Smooth muscle cell (in vitro differentiated cells): Measurements from ENCODE around the gene PTCD2. TPM values are rescaled to one million over a fixed set of nuclear protein-coding genes. Genes with fewer than 3 reads are reported as not detected.

Source experiments
- DNase-seq: peaks from one replicate; lab custom pipeline; 2025; ENCODE audit not compliant: unreplicated experiment; lab: John Stamatoyannopoulos, UW
- H2AFZ ChIP-seq: fragments of 200-600 bp; sonication (generic); 2 replicates; pipeline ENCODE4 v1.6.0; 2016; ENCODE audit warnings: antibody characterized with exemption, low read depth, mild to moderate bottlenecking
- H3F3A ChIP-seq: fragments of 200-600 bp; sonication (generic); 2 replicates; pipeline ENCODE4 v1.6.0; 2017; ENCODE audit warnings: antibody characterized with exemption, low read depth
- H3K27ac ChIP-seq: fragments of 200-600 bp; sonication (generic); 2 replicates; pipeline ENCODE4 v1.5.1; 2016; ENCODE audit warnings: low read depth, mild to moderate bottlenecking
- H3K27me3 ChIP-seq: fragments of 200-600 bp; sonication (generic); 2 replicates; pipeline ENCODE4 v1.6.1; 2016; ENCODE audit warnings: low read depth, mild to moderate bottlenecking
- H3K36me3 ChIP-seq: fragments of 200-600 bp; sonication (generic); 2 replicates; pipeline ENCODE4 v1.5.1; 2016; ENCODE audit warnings: low read depth
- H3K4me1 ChIP-seq: fragments of 200-600 bp; sonication (generic); 2 replicates; pipeline ENCODE4 v1.5.1; 2016; ENCODE audit warnings: low read depth
- H3K4me2 ChIP-seq: fragments of 200-600 bp; sonication (generic); 2 replicates; pipeline ENCODE4 v1.6.0; 2016; ENCODE audit warnings: mild to moderate bottlenecking
- H3K4me3 ChIP-seq: fragments of 200-600 bp; sonication (generic); 2 replicates; pipeline ENCODE4 v1.5.1; 2016; ENCODE audit warnings: mild to moderate bottlenecking
- H3K79me2 ChIP-seq: fragments of 200-600 bp; sonication (generic); 2 replicates; pipeline ENCODE4 v1.6.0; 2016; ENCODE audit warnings: low read depth, mild to moderate bottlenecking
- H3K9ac ChIP-seq: fragments of 200-600 bp; sonication (generic); 2 replicates; pipeline ENCODE4 v1.6.0; 2016; ENCODE audit warnings: low read depth
- H3K9me3 ChIP-seq: fragments of 200-600 bp; sonication (generic); replicated peaks from 2 replicates; pipeline ENCODE4 v1.5.1; 2016; ENCODE audit warnings: low read depth
- H4K20me1 ChIP-seq: fragments of 200-600 bp; sonication (generic); 2 replicates; pipeline ENCODE4 v1.6.0; 2016; ENCODE audit warnings: low read depth
- CTCF ChIP-seq: fragments of 200-600 bp; sonication (generic); IDR thresholded peaks from 2 replicates; pipeline ENCODE4 v1.5.1; 2017; ENCODE audit warnings: borderline replicate concordance, mild to moderate bottlenecking, antibody characterized with exemption; ENCODE audit not compliant: insufficient read depth, poor library complexity, severe bottlenecking
- WGBS: methylation state at CpG from one replicate; pipeline ENCODE4 v1.1.7; 2016; ENCODE audit warnings: low lambda C conversion rate; 5-methylcytosine and 5-hydroxymethylcytosine counted together
- polyA plus RNA-seq: library from polyadenylated mRNA; unstranded; fragments of >200 nt; fragmentation: Nextera tagmentation; extraction: Ambion mirVana; gene quantifications from 2 replicates; pipeline ENCODE4 v1.2.1, GENCODE V29; 2016
- total RNA-seq: library from RNA; depleted of rRNA; stranded (reverse); fragments of >200 nt; gene quantifications from 2 replicates; pipeline ENCODE4 v1.2.3, GENCODE V29; 2014

PTCD2 gene
- total and polyA plus RNA-seq, 2 experiments from 2014 or later = 6.3 to 8.5 TPM

GRCh38 chr5:72290356-72291133, 29.6 kb upstream of the PTCD2 start:
- Histone ChIP-seq H3K4me1 (no peaks in the 10 kb centered on the region), H3K27me3 (no peaks in the 10 kb centered on the region), H3K4me2 (no peak overlapping the region), H3F3A (peaks cover 5% of the 10 kb centered on the region), H3K27ac (peak overlapping the region; percentile 27), H4K20me1 (no peaks in the 10 kb centered on the region), H2AFZ (no peak overlapping the region), H3K9ac (no peak overlapping the region), H3K9me3 (no peaks in the 10 kb centered on the region), H3K79me2 (no peaks in the 10 kb centered on the region), H3K4me3 (no peak overlapping the region), H3K36me3 (peaks cover 3% of the 10 kb centered on the region)
- 90% methylated on average over 6 of the region's 6 CpGs for WGBS
- no peak for TF ChIP-seq CTCF
- DNase-seq = no peak

- 95% methylated on average over 3 of the region's 3 CpGs for WGBS
- Histone ChIP-seq H3K27me3 (no peaks in the 10 kb centered on the region), H3K79me2 (no peaks in the 10 kb centered on the region), H3F3A (peaks cover 5% of the 10 kb centered on the region), H3K9ac (no peak overlapping the region), H3K9me3 (no peaks in the 10 kb centered on the region), H3K4me1 (no peaks in the 10 kb centered on the region), H2AFZ (no peak overlapping the region), H3K27ac (no peak overlapping the region), H3K36me3 (peaks cover 5% of the 10 kb centered on the region), H4K20me1 (no peaks in the 10 kb centered on the region), H3K4me2 (no peak overlapping the region), H3K4me3 (no peak overlapping the region)
- no peak for TF ChIP-seq CTCF
- no peak for DNase-seq
These were observed 28.6 kb upstream of the PTCD2 start for GRCh38 chr5:72291601-72292000.

GRCh38 chr5:72292411-72292810, 27.8 kb upstream of the PTCD2 start:
- Histone ChIP-seq H3K4me2 (no peak overlapping the region), H3K9me3 (no peaks in the 10 kb centered on the region), H3K9ac (no peak overlapping the region), H3K27me3 (no peaks in the 10 kb centered on the region), H3K4me3 (no peak overlapping the region), H3K36me3 (peaks cover 8% of the 10 kb centered on the region), H4K20me1 (no peaks in the 10 kb centered on the region), H3F3A (peaks cover 5% of the 10 kb centered on the region), H3K79me2 (peaks cover 5% of the 10 kb centered on the region), H2AFZ (no peak overlapping the region), H3K4me1 (no peaks in the 10 kb centered on the region), H3K27ac (no peak overlapping the region)
- 100% methylated on average over 1 of the region's 1 CpG for WGBS
- no peak for DNase-seq
- no peak for TF ChIP-seq CTCF
